Endodermal cell (in vitro differentiated cells): ENCODE data around the gene TBX5. TPM values are rescaled to one million over a fixed set of nuclear protein-coding genes. Genes with fewer than 3 reads are reported as not detected.

Source experiments
- DNase-seq: peaks from one replicate; pipeline ENCODE4 v3.0.0-alpha.2; 2017
- H3K27ac ChIP-seq: 2 replicates; pipeline ENCODE4 v1.5.1; 2013; ENCODE audit warnings: mild to moderate bottlenecking, low read depth, low read length, moderate library complexity
- H3K27me3 ChIP-seq: 2 replicates; pipeline ENCODE4 v1.6.1; 2013; ENCODE audit warnings: mild to moderate bottlenecking, low read length, moderate library complexity; ENCODE audit not compliant: insufficient read depth, control insufficient read depth, poor library complexity, severe bottlenecking
- H3K36me3 ChIP-seq: 2 replicates; pipeline ENCODE4 v1.7.0; 2013; ENCODE audit warnings: mild to moderate bottlenecking, low read length, moderate library complexity; ENCODE audit not compliant: control insufficient read depth, insufficient read depth
- H3K4me1 ChIP-seq: one replicate; pipeline ENCODE4 v1.7.0; 2013; ENCODE audit warnings: low read length; ENCODE audit not compliant: control insufficient read depth, insufficient read depth
- H3K4me3 ChIP-seq: 2 replicates; pipeline ENCODE4 v1.5.1; 2013; ENCODE audit warnings: mild to moderate bottlenecking, low read length, moderate library complexity
- H3K9ac ChIP-seq: 2 replicates; pipeline ENCODE4 v1.6.1; 2013; ENCODE audit warnings: mild to moderate bottlenecking, low read length, moderate library complexity; ENCODE audit not compliant: poor library complexity, severe bottlenecking; ENCODE audit errors: extremely low read depth
- H3K9me3 ChIP-seq: 2 replicates; pipeline ENCODE4 v1.6.1; 2013; ENCODE audit warnings: mild to moderate bottlenecking, low read length, moderate library complexity; ENCODE audit not compliant: control insufficient read depth
- H3K27ac Mint-ChIP-seq: 2 replicates; pipeline ENCODE4 v1.8.0; 2020; ENCODE audit warnings: mixed read lengths
- H3K27me3 Mint-ChIP-seq: 2 replicates; pipeline ENCODE4 v1.8.0; 2021; ENCODE audit warnings: mild to moderate bottlenecking, mixed read lengths; ENCODE audit not compliant: insufficient read depth
- H3K36me3 Mint-ChIP-seq: 2 replicates; pipeline ENCODE4 v1.8.0; 2020; ENCODE audit warnings: low read depth, mixed read lengths
- H3K4me1 Mint-ChIP-seq: 2 replicates; pipeline ENCODE4 v1.8.0; 2020; ENCODE audit warnings: mixed read lengths
- H3K4me3 Mint-ChIP-seq: 2 replicates; pipeline ENCODE4 v1.8.0; 2020; ENCODE audit warnings: mild to moderate bottlenecking, moderate library complexity, mixed read lengths
- H3K9me3 Mint-ChIP-seq: 2 replicates; pipeline ENCODE4 v1.8.0; 2020; ENCODE audit warnings: mild to moderate bottlenecking, mixed read lengths
- WGBS, 2 experiments: methylation state at CpG; one replicate each; pipeline versions ENCODE4 v1.1.5 to v1.1.7; 2013; ENCODE audit warnings: missing lambda C conversion rate in 2 of 2, mixed read lengths in 1 of 2; ENCODE audit not compliant: insufficient coverage in 1 of 2, insufficient read length in 1 of 2; 5-methylcytosine and 5-hydroxymethylcytosine counted together
- total RNA-seq, 2 donors: library from RNA; stranded (reverse); fragmentation: NEBNext Ultra II Directional in 1 of 2; extraction: Animal tissue kit (Norgen Biotek cat#: 25700) in 1 of 2; gene quantifications; 2 replicates in 1 of 2; 3 replicates in 1 of 2; pipeline ENCODE4 v1.2.1, GENCODE V29; 2021
- TF ChIP-seq, protein P1 (sequence below): fragments of 200-600 bp; sonication (generic); conservative IDR thresholded peaks from 2 replicates; pipeline ENCODE4 v1.5.0; 2021; ENCODE audit warnings: antibody characterized with exemption, mild to moderate bottlenecking

TBX5 gene
- total RNA-seq, 2 donors from 2014 or later: not detected

DNA sequence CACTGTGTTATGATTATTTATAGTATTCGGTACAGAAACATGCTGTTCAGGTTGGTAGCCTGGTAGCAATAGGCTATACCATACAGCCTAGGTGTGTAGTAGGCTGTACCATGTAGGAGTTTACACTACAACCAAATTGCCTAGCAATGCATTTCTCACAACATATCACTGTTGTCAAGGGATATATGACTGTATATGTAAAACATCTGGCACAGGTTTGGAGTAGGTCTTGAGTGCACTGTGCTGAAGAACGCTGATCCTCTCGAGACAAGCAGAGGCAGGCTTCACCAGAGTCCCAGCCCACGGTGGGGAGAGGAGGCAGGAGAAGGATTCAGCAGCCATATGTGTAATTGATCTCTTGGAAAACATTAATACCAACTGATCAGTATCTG lies 15.0 kb upstream of the TBX5 start:
- H3K27me3 ChIP-seq: peaks cover 99% of the 10 kb centered on the region
- no peaks in the 10 kb centered on the region for H3K4me1 ChIP-seq
- WGBS, 2 experiments: 83 to 87% methylated on average over 3 to 4 of the region's 4 CpGs
- no peaks in the 10 kb centered on the region for H3K36me3 Mint-ChIP-seq
- H3K9me3 Mint-ChIP-seq: no peaks in the 10 kb centered on the region
- no peak overlapping the region for H3K27ac Mint-ChIP-seq
- no peak for DNase-seq
- no peaks in the 10 kb centered on the region for H3K9me3 ChIP-seq
- no peak overlapping the region for H3K27ac ChIP-seq
- H3K36me3 ChIP-seq: no peaks in the 10 kb centered on the region
- no peaks in the 10 kb centered on the region for H3K4me1 Mint-ChIP-seq
- H3K4me3 ChIP-seq: no peak overlapping the region
- TF ChIP-seq, protein P1, sequence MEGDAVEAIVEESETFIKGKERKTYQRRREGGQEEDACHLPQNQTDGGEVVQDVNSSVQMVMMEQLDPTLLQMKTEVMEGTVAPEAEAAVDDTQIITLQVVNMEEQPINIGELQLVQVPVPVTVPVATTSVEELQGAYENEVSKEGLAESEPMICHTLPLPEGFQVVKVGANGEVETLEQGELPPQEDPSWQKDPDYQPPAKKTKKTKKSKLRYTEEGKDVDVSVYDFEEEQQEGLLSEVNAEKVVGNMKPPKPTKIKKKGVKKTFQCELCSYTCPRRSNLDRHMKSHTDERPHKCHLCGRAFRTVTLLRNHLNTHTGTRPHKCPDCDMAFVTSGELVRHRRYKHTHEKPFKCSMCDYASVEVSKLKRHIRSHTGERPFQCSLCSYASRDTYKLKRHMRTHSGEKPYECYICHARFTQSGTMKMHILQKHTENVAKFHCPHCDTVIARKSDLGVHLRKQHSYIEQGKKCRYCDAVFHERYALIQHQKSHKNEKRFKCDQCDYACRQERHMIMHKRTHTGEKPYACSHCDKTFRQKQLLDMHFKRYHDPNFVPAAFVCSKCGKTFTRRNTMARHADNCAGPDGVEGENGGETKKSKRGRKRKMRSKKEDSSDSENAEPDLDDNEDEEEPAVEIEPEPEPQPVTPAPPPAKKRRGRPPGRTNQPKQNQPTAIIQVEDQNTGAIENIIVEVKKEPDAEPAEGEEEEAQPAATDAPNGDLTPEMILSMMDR: no peak
- H3K27me3 Mint-ChIP-seq: peaks cover 98% of the 10 kb centered on the region
- no peak overlapping the region for H3K9ac ChIP-seq
- H3K4me3 Mint-ChIP-seq: no peak overlapping the region

- WGBS, 2 experiments: 79 to 81% methylated on average over 4 to 6 of the region's 8 CpGs
- TF ChIP-seq, protein P1: no peak
- no peak overlapping the region for H3K27ac ChIP-seq
- H3K27me3 ChIP-seq: peaks cover 99% of the 10 kb centered on the region
- no peaks in the 10 kb centered on the region for H3K36me3 ChIP-seq
- H3K4me1 Mint-ChIP-seq: no peaks in the 10 kb centered on the region
- no peaks in the 10 kb centered on the region for H3K36me3 Mint-ChIP-seq
- DNase-seq: peak; percentile 13
- no peak overlapping the region for H3K4me3 Mint-ChIP-seq
- no peak overlapping the region for H3K27ac Mint-ChIP-seq
- no peak overlapping the region for H3K4me3 ChIP-seq
- no peaks in the 10 kb centered on the region for H3K9me3 Mint-ChIP-seq
- no peaks in the 10 kb centered on the region for H3K4me1 ChIP-seq
- H3K27me3 Mint-ChIP-seq: peaks cover 98% of the 10 kb centered on the region
- H3K9ac ChIP-seq: no peak overlapping the region
- H3K9me3 ChIP-seq: no peaks in the 10 kb centered on the region
These were observed 14.4 kb upstream of the TBX5 start for GRCh38 chr12:114420182-114420943.

DNA sequence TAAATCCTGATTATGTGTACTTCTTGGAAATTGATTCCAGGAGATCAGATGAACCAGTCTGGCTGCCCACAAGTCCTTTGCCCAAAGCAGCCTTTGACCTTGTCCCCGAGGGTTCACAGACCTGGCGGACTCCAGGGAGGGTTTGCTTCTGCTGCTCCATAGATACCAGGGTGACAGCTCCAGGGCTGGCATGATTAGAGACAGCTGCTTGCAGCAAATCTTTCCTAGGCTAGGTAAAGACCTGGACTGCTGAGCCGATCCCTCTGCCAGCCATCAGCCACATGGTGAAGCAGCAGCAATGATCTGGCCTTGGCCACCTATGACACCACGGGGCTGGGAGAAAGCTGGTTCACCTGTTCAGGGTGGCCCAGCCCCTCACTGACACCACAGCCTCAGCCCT lies 10.1 kb upstream of the TBX5 start:
- no peak overlapping the region for H3K4me3 Mint-ChIP-seq

More for the DNA sequence above, 10.1 kb upstream of the TBX5 start:
- Mint-ChIP-seq H3K27me3 (peaks cover 98% of the 10 kb centered on the region), H3K36me3 (no peaks in the 10 kb centered on the region), H3K4me1 (peaks cover 3% of the 10 kb centered on the region), H3K9me3 (no peaks in the 10 kb centered on the region), H3K27ac (no peak overlapping the region)
- WGBS, 2 experiments: 69 to 72% methylated on average over 2 to 4 of the region's 4 CpGs
- no peaks in the 10 kb centered on the region for H3K36me3 ChIP-seq
- no peak overlapping the region for H3K4me3 ChIP-seq
- DNase-seq: peak; percentile 37
- H3K9me3 ChIP-seq: no peaks in the 10 kb centered on the region
- H3K27ac ChIP-seq: no peak overlapping the region
- H3K4me1 ChIP-seq: no peaks in the 10 kb centered on the region
- H3K27me3 ChIP-seq: peaks cover 100% of the 10 kb centered on the region
- H3K9ac ChIP-seq: no peak overlapping the region
- TF ChIP-seq, protein P1: no peak
